ENCODE results near the gene RNF133. TPM values are rescaled to one million over a fixed set of nuclear protein-coding genes. Genes with fewer than 3 reads are reported as not detected.
A peak's percentile ranks its signal among the peaks of the same experiment; 100 is the strongest.

RNF133 gene
- total RNA-seq, 4 donors from 2014 or later: 1.0 to 3.1 (median 1.7) TPM

GRCh38 chr7:122691569-122692235 is 7.2 kb downstream of the RNF133 start:
- 94 to 98% methylated on average over 12 to 14 of the region's 14 CpGs for WGBS, 2 donors
- no peak overlapping the region for H3K4me3 ChIP-seq (replicated peaks in 1 of 3)
- intact Hi-C loops (cut with DNase I): no loop called here
- TF ChIP-seq POLR2A (IDR thresholded peaks at IDR 0.05): no peak
- no peak for TF ChIP-seq CTCF (IDR thresholded peaks at IDR 0.05)
- no peak for DNase-seq
- no peaks in the 10 kb centered on the region for H3K4me1 ChIP-seq
- no peaks in the 10 kb centered on the region for H3K9me3 ChIP-seq
- H3K27ac ChIP-seq: no peak overlapping the region
- no peaks in the 10 kb centered on the region for H3K36me3 ChIP-seq
- no peaks in the 10 kb centered on the region for H3K27me3 ChIP-seq

GRCh38 chr7:122689346-122690109 is 9.4 kb downstream of the RNF133 start:
- no peak for TF ChIP-seq CTCF (IDR thresholded peaks at IDR 0.05)
- TF ChIP-seq POLR2A (IDR thresholded peaks at IDR 0.05): no peak
- 94 to 95% methylated on average over 10 to 13 of the region's 13 CpGs for WGBS, 2 donors
- no peaks in the 10 kb centered on the region for H3K36me3 ChIP-seq
- intact Hi-C loops (cut with DNase I): no loop called here
- H3K9me3 ChIP-seq: no peaks in the 10 kb centered on the region
- no peak overlapping the region for H3K4me3 ChIP-seq (replicated peaks in 1 of 3)
- no peak overlapping the region for H3K27ac ChIP-seq
- no peak for DNase-seq
- H3K4me1 ChIP-seq: no peaks in the 10 kb centered on the region
- no peaks in the 10 kb centered on the region for H3K27me3 ChIP-seq

- H3K27ac ChIP-seq: no peak overlapping the region
- intact Hi-C loops (cut with DNase I): no loop called here
- no peak for DNase-seq
- H3K9me3 ChIP-seq: no peaks in the 10 kb centered on the region
- no peaks in the 10 kb centered on the region for H3K36me3 ChIP-seq
- no peak overlapping the region for H3K4me3 ChIP-seq (replicated peaks in 1 of 3)
- H3K27me3 ChIP-seq: no peaks in the 10 kb centered on the region
- no peak for TF ChIP-seq POLR2A (IDR thresholded peaks at IDR 0.05)
- no peak for TF ChIP-seq CTCF (IDR thresholded peaks at IDR 0.05)
- no peaks in the 10 kb centered on the region for H3K4me1 ChIP-seq
- WGBS, 2 donors: 73 to 96% methylated on average over 6 of the region's 6 CpGs
Measured at GRCh38 chr7:122688400-122688998, 10.4 kb downstream of the RNF133 start.

GRCh38 chr7:122686360-122686878 is 12.5 kb downstream of the RNF133 start:
- Histone ChIP-seq H3K36me3 (no peaks in the 10 kb centered on the region), H3K4me3 (replicated peaks in 1 of 3) (no peak overlapping the region), H3K4me1 (no peaks in the 10 kb centered on the region), H3K9me3 (no peaks in the 10 kb centered on the region), H3K27ac (no peak overlapping the region), H3K27me3 (no peaks in the 10 kb centered on the region)
- peak; percentile 13 to 40 for DNase-seq
- TF ChIP-seq CTCF (IDR thresholded peaks at IDR 0.05) (no peak), POLR2A (IDR thresholded peaks at IDR 0.05) (no peak)
- intact Hi-C loops (cut with DNase I): no loop called here
- WGBS, 2 donors: 24 to 48% methylated on average over 10 of the region's 10 CpGs
